NCI-H1417 treated with DMSO at 0.1 percent for 48 hours (cell line): ENCODE measurements around the gene ZNF792.
"Not testable (repeated sequence)": the region's sequence is repeated elsewhere in the genome, so short reads cannot be mapped to it uniquely, and the experiment has no call there.

Experiments used
- DNase-seq: peaks from one replicate; lab custom pipeline; 2025; lab: John Stamatoyannopoulos, UW

ZNF792 gene

GRCh38 chr19:34998777-34999497, 34.9 kb upstream of the ZNF792 start:
- DNase-seq, result no peak

- DNase-seq, result not testable (repeated sequence)
Observed at GRCh38 chr19:34998224-34998623, 34.2 kb upstream of the ZNF792 start.

DNA sequence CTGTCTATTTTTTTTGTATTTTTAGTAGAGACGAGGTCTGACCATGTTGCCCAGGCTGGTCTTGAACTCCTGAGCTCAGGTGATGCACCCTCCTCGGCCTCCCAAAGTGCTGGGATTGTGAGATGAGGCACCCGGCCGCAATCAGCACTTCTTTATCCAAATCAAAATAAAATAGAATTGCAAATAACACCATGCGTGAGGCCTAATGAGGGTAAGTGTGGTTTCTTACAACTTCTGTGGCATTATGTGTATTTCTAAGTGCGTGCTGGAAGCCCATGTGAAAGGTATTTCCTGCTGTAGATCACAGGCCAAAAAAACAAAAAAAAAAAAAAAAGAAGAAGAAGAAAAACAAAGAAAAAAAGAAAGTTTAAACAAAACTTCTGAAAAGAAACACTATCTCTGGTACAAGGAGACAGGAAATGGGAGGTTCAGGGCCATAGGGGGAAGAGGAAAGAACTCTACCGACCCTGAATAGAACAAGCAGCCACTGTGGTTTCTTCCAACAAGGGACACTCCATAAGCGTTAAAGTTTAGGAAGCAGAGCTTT, 33.1 kb upstream of the ZNF792 start:
- no peak for DNase-seq

DNA sequence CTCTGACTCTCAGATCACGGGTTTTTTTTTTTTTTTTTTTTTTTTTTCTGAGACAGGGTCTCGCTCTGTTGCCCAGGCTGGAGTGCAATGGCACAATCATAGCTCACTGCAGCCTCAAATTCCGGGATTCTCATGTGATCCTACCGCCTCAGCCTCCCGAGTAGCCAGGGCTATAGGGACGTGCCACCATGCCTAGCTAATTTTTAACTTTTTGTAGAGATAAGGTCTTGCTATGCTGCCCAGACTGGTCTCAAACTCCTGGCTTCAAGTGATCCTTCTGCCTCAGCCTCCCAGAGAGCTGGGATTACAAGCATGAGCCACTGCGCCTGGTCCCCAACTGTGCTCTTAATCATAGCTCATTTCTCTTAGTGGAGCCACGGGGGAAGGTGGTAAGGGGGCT, 31.5 kb upstream of the ZNF792 start:
- DNase-seq, result no peak

DNA sequence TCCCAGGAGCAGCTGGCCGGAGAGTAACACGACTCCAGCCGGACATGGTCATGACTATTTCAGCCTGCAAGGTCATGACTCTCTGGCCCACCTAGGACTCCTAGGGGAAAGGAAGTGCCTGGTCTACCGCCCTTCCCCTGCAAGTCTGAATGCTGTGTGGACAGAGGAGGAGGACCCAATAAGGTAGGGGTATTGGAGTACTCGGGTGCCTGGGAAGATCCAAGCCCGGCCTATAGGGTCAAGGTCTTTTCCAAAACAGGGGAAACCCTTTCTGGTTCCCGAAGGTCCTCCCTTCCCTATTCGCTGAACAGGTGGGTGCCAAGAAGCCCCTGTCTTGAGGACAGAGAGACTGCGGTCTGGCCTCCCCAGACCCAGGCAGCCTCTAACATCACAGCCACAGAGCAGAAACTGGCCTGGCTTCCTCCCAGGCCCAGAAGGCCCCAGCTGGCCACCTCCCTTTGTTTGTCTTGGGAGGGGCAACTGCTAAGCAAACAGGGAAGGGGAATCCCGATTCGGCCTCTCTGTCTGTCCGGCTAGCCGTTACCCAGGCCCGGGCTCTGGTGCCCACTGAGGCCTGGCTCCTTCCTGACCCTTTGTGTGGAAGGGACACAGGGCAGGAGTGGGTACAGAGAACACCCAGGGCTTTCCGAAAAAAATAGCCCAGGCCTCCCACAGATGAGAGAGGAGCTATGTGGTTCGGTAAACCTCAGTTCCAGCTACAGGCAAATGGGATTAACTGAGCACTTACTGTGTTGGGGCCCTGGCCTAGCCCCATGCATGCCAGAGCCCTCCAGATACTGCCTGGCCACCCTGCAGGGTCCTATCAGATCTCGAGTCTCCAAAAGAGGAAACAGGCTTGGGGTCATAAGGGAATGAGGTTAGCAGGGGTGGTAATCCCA, 30.9 kb upstream of the ZNF792 start:
- no peak for DNase-seq

DNA sequence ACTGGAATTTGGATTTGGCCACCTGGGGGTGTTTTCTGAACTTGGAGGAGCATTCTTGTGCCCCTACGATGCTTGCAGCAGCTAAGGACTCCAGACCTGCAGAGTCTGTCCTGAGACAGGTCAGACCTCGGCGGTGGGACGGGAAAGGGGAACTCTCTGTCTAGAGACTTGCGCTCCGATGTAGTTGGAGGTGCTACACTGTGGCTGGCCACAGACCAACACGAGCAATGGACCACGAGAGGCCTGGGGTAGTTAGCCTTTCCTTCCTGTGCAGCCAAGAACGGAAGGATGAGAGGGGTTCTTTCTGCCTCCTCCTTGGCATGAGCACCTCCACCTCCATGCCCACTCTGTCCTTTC, 30.2 kb upstream of the ZNF792 start:
- DNase-seq, result no peak

GRCh38 chr19:34992582-34992981, 28.6 kb upstream of the ZNF792 start:
- DNase-seq, result not testable (repeated sequence)

GRCh38 chr19:34991542-34992333, 27.7 kb upstream of the ZNF792 start:
- no peak for DNase-seq

DNA sequence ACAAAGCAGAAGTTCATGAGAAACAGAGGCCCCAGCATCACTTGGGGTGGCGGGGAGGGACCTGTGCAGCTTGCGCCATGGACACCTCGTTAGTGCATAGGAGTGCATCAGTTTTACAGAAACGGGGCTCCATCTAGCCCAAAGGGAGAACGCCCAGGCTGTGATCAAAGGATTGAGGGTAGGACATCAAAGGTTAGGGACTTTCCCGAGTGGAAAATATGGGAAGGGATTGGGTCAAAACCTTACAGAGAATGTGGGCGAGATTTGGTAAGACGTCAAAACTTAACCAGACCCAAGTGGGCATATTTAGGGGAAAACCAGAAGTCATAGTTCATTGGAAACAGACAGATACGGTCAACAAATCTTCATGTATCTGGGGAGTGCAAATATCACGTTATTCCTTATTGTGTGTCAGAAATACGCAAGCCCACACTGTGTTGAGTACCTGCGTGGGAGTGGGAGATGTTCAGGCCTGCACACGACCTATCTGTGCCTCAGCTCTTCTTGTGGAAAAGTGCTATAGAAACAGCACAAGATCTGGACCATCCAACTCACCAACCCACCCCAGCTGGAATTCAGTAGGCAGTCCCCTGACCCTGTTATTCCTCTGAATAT, 26.7 kb upstream of the ZNF792 start:
- DNase-seq, result no peak

- no peak for DNase-seq
Observed at GRCh38 chr19:34989298-34989697, 25.3 kb upstream of the ZNF792 start.

GRCh38 chr19:34988119-34988518, 24.1 kb upstream of the ZNF792 start:
- DNase-seq, result no peak

DNA sequence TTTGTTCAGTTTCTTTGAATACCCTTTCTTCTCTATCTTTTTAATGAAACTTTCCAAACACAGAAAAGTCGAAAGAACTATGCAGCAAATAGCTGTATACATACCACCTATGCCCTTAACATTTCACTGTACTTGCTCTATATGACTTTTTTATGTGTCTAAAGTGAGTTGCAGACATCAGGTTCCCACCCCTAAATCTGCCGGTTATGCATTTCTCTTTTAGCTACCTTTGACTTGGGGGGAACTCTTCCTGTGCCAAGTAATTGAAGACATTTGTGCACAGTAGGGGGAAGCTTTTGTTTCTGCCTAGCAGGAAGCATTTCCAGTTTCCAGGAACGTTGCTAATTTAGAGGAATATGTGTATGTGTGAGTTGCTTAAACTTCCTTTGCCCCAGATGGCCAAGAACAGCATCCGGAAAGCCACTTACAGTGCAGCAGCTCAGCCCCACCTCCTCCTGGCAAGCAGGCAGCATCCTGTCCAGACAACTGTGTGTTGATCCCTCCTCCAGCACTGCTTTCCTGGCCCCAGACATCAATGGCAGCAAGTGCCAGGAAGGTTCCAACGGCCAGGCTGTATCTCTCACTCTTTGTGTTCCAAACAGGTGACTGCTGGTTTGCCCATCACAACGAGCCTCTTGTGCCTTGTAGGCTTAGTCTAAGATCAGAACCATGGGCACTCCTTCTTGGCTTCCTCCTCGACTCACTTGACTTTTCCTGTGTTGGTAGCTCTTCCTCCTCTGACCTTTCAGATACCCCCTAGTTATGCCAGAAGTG, 21.4 kb upstream of the ZNF792 start:
- no peak for DNase-seq

DNA sequence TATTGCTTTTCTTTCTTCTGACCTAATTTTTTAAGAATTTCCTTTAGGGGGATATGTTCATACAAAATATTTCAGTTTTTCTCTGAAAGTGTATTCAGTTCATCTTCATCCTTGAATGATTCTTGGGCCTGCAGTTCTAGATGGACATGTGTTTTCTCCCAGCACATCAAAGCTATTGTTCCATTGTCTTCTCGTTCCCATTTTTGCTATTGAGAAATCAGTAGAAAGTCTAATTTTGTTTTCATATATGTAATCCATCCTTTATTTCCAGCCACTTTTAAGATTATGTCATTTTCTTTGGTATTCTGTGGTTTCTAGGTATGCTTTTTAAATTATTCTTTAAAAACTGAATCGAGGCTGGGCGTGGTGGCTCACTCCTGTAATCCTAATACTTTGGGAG, 20.3 kb upstream of the ZNF792 start:
- no peak for DNase-seq

GRCh38 chr19:34983786-34984185, 19.8 kb upstream of the ZNF792 start:
- DNase-seq, result no peak

- DNase-seq, result no peak
Observed at GRCh38 chr19:34982275-34982674, 18.2 kb upstream of the ZNF792 start.

DNA sequence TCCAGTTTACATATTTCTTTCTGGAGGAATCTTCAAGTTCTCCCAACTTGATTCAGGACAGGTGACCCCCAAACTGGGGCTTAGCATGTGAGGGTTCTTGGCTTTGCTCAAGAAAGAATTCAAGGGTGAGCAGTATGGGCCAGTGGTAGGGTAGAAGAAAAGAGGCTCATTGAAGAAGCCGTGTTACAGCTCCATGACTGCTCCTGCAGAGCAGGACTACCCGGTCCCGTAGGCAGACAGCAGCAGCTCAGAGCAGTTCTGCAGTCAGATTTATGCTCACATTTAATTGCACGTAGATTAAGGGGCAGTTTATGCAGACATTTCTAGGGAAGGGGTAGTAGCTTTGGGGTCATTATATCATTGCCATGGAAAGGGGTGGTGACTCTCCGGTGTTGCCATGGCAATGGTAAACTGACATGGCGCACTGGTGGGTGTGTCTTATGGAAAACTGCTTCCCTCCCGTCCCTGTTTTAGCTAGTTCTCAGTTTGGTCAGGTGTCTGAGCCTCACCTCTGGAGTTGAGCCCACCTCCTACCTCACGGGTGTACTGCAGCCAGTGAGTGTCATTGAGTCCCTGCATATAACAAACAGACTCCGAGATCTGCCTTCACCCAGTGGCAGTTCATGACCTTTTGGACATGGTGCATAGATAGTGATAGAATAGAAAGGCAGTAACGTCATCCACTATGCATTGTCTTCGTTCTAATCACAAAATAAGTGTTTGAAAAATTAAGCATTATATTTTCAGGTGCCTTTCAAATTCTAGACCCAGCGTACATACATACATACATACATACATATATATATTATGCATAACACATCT, 16.0 kb upstream of the ZNF792 start:
- no peak for DNase-seq

- DNase-seq, result no peak
Observed at GRCh38 chr19:34976611-34977010, 12.6 kb upstream of the ZNF792 start.

- DNase-seq, result no peak
Observed at GRCh38 chr19:34975056-34975455, 11.0 kb upstream of the ZNF792 start.

DNA sequence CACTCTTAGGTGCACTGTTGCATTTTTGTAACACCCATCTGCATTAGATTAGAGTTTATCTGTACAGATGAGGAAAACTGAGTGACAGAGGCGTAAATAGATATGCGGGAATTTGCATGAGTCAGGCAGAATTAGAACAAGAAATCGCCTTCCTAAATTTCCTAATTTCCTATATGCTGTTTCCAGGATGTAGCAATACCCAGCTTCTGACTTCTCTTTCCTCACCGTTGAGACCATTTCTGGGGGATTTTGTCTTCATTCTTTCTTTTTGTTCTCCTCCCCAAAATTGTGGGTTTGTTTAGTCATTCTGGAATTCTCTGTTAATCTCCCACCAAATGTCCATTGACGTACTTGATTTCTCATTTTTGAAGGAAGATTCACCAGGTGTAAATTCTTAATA, 10.6 kb upstream of the ZNF792 start:
- DNase-seq, result no peak

GRCh38 chr19:34972163-34972705, 8.2 kb upstream of the ZNF792 start:
- no peak for DNase-seq
